Fibroblast of pulmonary artery (primary cell): ENCODE data around the gene CGNL1.
A peak's percentile ranks its signal among the peaks of the same experiment; 100 is the strongest.

Source experiments
- DNase-seq: peaks from one replicate; pipeline ENCODE4 v3.0.0-alpha.2; 2010; ENCODE audit warnings: low read depth
- H3K4me3 ChIP-seq: replicated peaks from 2 replicates; pipeline ENCODE4 v1.5.1; 2011; ENCODE audit warnings: low read depth, mild to moderate bottlenecking, control low read depth, low read length, moderate library complexity
- CTCF ChIP-seq: IDR thresholded peaks from 2 replicates; pipeline ENCODE4 v1.5.1; 2011; ENCODE audit warnings: mild to moderate bottlenecking, control low read depth, low read length, inconsistent platforms; ENCODE audit errors: missing control alignments

CGNL1 gene

GRCh38 chr15:57503911-57504598 is 127.8 kb downstream of the CGNL1 start:
- peak; percentile 87 for DNase-seq
- no peak for TF ChIP-seq CTCF
- no peak overlapping the region for H3K4me3 ChIP-seq

- no peak for TF ChIP-seq CTCF
- no peak for DNase-seq
These were observed 128.3 kb downstream of the CGNL1 start for GRCh38 chr15:57504599-57504940.

GRCh38 chr15:57505056-57505715 is 128.9 kb downstream of the CGNL1 start:
- TF ChIP-seq CTCF = no peak
- DNase-seq = peak; percentile 18
- H3K4me3 ChIP-seq = no peak overlapping the region

More at GRCh38 chr15:57504599-57504940, 128.3 kb downstream of the CGNL1 start:
- no peak overlapping the region for H3K4me3 ChIP-seq

- H3K4me3 ChIP-seq = no peak overlapping the region
- no peak for TF ChIP-seq CTCF
- DNase-seq = peak; percentile 82
These were observed 129.7 kb downstream of the CGNL1 start for GRCh38 chr15:57505949-57506391.

GRCh38 chr15:57506422-57506821 is 130.1 kb downstream of the CGNL1 start:
- peak; percentile 20 for TF ChIP-seq CTCF
- no peak overlapping the region for H3K4me3 ChIP-seq
- DNase-seq = no peak

GRCh38 chr15:57507111-57507510 is 130.8 kb downstream of the CGNL1 start:
- no peak for TF ChIP-seq CTCF
- no peak overlapping the region for H3K4me3 ChIP-seq
- no peak for DNase-seq
